HEK293T (cell line): ENCODE measurements around the gene FAM193A.
"Not testable (repeated sequence)": the region's sequence is repeated elsewhere in the genome, so short reads cannot be mapped to it uniquely, and the experiment has no call there.

Experiments used
- ARNT ChIP-seq: fragments of 450-650 bp; IDR thresholded peaks from 2 replicates; pipeline ENCODE4 v1.6.1; 2017; ENCODE audit warnings: mild to moderate bottlenecking
- BHLHE40 ChIP-seq: fragments of 450-650 bp; IDR thresholded peaks from 2 replicates; pipeline ENCODE4 v1.6.1; 2016; ENCODE audit warnings: mild to moderate bottlenecking, moderate library complexity, borderline replicate concordance
- CTBP1 ChIP-seq: fragments of 450-650 bp; IDR thresholded peaks from 2 replicates; pipeline ENCODE4 v1.6.1; 2016; ENCODE audit warnings: borderline replicate concordance
- ELF4 ChIP-seq: fragments of 450-650 bp; IDR thresholded peaks from 2 replicates; pipeline ENCODE4 v1.6.1; 2017; ENCODE audit warnings: antibody characterized with exemption
- FOXA1 ChIP-seq: fragments of 450-650 bp; IDR thresholded peaks from 2 replicates; pipeline ENCODE4 v1.6.1; 2016; ENCODE audit warnings: mild to moderate bottlenecking
- FOXM1 ChIP-seq: fragments of 450-650 bp; IDR thresholded peaks from 2 replicates; pipeline ENCODE4 v1.6.1; 2017; ENCODE audit warnings: mild to moderate bottlenecking, borderline replicate concordance
- L3MBTL2 ChIP-seq: fragments of 450-650 bp; conservative IDR thresholded peaks from 2 replicates; pipeline ENCODE4 v1.6.1; 2016; ENCODE audit warnings: mild to moderate bottlenecking
- LEF1 ChIP-seq: fragments of 450-650 bp; IDR thresholded peaks from 2 replicates; pipeline ENCODE4 v1.6.1; 2017; ENCODE audit warnings: mild to moderate bottlenecking, borderline replicate concordance
- NFRKB ChIP-seq: fragments of 450-650 bp; IDR thresholded peaks from 2 replicates; pipeline ENCODE4 v1.6.1; 2016; ENCODE audit warnings: mild to moderate bottlenecking, moderate library complexity
- PKNOX1 ChIP-seq: fragments of 450-650 bp; IDR thresholded peaks from 2 replicates; pipeline ENCODE4 v1.6.1; 2016
- SP1 ChIP-seq: fragments of 450-650 bp; IDR thresholded peaks from 2 replicates; pipeline ENCODE4 v1.6.1; 2017
- SUZ12 ChIP-seq: fragments of 450-650 bp; IDR thresholded peaks from 2 replicates; pipeline ENCODE4 v1.6.1; 2016; ENCODE audit warnings: mild to moderate bottlenecking
- TARDBP ChIP-seq: fragments of 450-650 bp; IDR thresholded peaks from 2 replicates; pipeline ENCODE4 v1.6.1; 2016
- ZNF384 ChIP-seq: fragments of 450-650 bp; IDR thresholded peaks from 2 replicates; pipeline ENCODE4 v1.6.1; 2016

DNA sequence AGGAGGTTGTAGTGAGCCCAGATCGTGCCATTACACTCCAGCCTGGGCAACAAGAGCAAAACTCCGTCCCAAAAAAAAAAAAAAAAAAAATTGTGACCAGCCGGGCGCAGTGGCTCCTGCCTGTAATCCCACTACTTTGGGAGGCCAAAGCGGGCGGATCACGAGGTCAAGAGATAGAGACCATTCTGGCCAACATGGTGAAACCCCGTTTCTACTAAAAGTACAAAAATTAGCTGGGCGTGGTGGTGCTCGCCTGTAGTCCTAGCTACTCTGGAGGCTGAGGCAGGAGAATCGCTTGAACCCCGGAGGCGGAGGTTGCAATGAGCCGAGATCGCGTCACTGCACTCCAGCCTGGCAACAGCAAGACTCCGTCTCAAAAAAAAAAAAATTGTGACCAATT is 190.4 kb downstream of the FAM193A start:
- TF ChIP-seq SP1, LEF1, ELF4, PKNOX1, FOXA1, TARDBP, ARNT, CTBP1, BHLHE40, SUZ12, ZNF384, FOXM1, NFRKB, L3MBTL2: not testable (repeated sequence)
